Stimulated activated CD8-positive, alpha-beta memory T cell treated with anti-CD3 and anti-CD28 coated beads, Interleukin-4, amount 100 ng/mL, for 4 hours (primary cell): ENCODE results near the gene DLG2.

Experiments
- DNase-seq, 2 donors: peaks; one replicate each; pipeline ENCODE4 v3.0.0-alpha.2; 2020; ENCODE audit warnings: low read depth in 2 of 2, low spot score in 1 of 2

DLG2 gene

GRCh38 chr11:84522331-84522730 lies 1104.8 kb downstream of the DLG2 start:
- no peak for DNase-seq

DNA sequence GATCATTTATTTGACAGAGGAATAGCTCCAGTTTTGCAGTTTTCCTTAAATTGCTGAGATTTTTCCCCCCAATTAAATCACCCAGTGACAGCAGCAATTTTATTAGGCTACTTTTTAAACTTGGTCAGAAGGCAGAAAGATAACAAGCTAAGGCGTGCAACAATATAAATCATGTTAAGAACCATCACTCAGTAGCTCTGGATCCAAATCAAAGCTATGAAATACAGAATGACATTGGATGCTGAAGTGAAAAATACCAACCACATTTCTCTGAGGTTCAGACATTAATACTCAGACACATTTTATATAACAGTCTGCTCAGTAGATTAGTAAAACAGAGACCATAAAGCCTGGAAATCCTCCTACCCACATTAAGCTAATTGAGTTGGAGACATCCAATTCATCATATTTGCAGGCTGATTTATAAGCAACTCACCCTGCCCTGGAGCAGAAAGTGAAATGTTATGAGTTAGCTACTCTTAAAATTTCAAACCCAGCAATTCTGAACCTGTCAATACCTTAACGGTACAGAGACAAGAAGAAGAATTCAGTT lies 1108.4 kb downstream of the DLG2 start:
- no peak for DNase-seq

DNA sequence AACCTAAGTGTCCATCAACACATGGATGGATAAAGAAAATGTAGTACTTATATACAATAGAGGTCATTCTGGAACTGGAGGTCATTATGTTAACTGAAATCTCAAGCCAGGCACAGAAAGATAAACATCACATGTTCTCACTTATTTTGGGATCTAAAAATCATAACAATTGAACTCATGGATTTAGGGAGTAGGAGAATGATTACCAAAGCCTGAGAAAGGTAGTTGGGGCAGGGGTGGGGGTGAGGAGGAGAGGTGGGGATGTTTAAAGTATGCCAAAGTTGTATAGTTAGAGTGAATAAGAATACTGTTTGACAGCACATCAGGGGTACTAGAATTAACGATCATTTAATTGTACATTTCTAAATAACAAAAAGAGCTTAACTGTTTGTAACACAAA lies 1112.7 kb downstream of the DLG2 start:
- DNase-seq: no peak

DNA sequence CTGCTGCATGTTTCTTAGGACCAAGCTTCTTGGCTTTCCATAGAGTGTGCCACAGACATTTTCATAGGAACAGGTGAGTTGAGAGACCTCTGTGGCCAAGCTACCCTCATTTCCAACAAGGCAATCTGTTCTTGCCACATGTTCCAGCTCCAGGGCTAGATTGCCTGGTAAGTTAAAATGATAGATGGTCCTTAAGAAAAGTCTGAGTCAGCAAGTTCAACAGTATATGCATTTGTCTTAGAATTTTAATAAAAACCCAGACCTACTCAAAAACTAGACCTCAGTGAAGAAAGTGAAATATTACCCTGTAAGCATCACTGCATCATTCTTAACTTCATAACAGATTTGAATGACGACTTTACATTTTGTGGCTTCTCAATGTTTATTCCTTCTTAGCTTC lies 1123.6 kb downstream of the DLG2 start:
- DNase-seq: no peak

DNA sequence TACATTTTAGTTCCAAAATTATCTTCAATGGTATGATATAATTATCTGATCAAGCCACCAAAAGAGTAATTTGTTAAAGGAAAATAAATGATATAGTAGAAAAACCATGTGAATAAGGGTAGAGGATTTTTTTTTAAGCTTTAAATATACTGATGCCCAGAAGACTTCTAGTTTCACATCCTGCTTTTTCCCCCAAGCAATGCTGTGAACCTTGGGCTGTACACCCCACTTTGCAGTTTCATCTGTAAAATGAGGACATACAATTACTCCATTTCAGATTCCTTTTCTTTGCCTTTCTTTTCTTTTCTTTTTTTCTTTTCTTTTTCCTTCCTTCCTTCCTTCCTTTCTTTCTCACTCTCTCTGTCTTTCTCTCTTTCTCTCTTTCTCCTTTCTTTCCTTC lies 1125.4 kb downstream of the DLG2 start:
- DNase-seq: no peak

DNA sequence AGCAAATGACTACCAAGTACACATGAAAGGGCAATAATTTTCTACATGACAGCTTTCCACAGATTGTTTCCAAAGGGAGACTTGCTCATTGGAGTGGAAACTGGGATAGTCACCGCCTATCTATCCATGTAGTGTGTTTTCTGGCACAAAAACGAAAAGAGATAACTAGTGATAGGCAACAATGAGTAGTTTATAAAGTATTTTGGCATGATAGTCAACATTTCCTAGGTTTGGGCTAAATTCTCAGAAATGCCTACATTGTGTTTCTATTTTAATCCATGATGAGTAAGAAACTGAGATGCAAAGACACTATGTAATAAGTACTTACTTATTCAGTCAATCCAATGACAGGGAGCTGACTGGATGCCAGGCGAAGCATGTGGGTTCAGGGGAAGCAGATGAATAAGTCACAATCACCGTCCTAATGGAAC lies 1129.1 kb downstream of the DLG2 start:
- DNase-seq: no peak

DNA sequence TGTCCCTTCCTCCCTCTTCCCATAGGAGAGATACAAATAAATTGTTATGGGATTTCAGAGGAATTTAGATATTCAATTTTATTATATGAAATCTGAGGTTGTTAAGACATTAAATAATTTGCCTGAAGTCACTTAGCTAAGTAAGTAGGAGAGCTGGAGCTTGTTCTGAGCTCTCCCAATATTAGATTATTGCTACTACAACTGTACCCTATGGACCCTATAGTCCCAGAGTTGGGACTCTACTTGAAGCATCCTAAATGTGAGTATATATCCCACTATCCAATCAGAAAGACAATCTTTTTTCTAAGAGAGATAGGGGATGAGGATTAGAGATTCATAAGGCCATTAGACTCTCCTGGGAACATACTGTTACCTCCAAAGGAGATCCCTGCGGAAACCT lies 1130.0 kb downstream of the DLG2 start:
- DNase-seq: no peak

- DNase-seq: no peak
These were observed 1131.0 kb downstream of the DLG2 start for GRCh38 chr11:84496122-84496521.

GRCh38 chr11:84480131-84480530 lies 1147.0 kb downstream of the DLG2 start:
- no peak for DNase-seq

GRCh38 chr11:84476581-84476980 lies 1150.6 kb downstream of the DLG2 start:
- no peak for DNase-seq

DNA sequence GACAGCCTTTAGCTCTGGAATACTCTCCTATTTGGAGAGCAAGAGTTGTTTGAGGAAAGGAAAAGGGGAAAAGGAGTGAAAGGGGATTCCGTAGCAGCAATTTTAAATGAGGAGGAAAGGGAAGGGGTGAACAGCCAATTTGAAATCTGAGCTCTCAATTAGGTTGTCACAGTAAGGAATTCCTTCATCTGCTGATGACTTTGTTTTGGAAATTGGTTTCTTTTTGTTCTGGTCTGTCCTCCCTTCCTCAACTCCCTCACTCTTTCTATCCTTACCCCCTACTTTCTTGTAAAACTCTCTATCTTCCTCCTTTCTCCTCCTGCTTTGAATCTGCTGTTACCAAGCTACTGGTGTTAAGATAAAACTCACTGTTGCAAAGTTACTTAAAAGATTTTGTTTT lies 1155.6 kb downstream of the DLG2 start:
- no peak for DNase-seq

DNA sequence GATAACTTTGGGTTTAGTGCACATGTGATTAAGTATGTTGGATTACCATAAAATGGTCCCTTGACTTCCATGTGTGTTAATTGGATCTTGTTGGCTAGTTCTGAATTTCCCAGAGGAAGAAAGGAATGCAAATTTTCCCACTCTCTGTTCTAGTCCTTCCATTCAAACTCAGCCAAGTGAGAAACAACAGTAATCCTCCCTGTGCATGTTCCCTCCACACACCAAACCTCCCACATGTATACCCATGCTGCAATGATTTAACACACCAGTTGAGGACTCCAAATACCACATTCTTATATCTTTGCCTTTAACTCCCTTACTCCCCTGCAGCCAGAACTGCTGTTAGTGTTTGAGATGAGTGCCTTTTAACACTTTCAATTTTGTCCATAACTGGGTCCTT lies 1158.9 kb downstream of the DLG2 start:
- no peak for DNase-seq

GRCh38 chr11:84465040-84465439 lies 1162.1 kb downstream of the DLG2 start:
- no peak for DNase-seq

DNA sequence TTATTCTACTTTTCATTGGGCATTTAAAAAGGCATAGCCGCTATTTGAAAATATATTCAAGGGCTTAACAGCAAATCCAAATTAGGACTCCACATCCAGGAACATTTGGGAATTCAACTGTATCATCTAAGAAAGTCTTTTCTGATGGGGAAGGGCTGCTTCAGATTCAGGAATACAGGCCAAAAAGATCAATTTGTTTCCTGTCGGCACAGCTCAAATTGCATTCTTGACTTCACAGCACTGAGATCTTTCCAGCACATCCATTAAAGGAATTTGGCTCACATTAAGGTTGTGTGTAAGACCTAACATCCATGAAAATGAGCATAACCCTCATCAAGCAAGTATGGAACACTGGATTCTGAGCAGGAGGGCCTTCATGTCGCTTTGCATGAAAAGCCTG lies 1171.5 kb downstream of the DLG2 start:
- DNase-seq: no peak

DNA sequence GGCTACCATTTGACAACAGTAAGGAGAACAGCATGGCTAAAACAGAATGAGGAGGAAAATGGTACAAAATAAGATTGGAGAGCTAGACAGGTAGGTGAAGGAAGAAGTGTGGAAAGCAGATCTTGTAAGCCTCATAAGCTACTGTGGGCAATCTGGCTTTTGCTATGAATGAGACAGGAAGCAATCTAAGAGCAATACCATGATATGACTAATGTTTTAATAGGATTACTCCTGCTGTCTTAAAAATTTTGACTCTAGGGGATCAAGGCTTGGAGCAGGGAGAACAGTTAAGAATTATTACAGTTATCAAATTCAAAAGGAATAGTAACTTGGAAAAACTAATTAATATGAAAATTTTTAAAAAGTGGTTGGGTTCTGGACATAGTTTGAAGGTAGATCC lies 1174.9 kb downstream of the DLG2 start:
- no peak for DNase-seq

- DNase-seq: no peak
These were observed 1188.6 kb downstream of the DLG2 start for GRCh38 chr11:84438565-84438964.

DNA sequence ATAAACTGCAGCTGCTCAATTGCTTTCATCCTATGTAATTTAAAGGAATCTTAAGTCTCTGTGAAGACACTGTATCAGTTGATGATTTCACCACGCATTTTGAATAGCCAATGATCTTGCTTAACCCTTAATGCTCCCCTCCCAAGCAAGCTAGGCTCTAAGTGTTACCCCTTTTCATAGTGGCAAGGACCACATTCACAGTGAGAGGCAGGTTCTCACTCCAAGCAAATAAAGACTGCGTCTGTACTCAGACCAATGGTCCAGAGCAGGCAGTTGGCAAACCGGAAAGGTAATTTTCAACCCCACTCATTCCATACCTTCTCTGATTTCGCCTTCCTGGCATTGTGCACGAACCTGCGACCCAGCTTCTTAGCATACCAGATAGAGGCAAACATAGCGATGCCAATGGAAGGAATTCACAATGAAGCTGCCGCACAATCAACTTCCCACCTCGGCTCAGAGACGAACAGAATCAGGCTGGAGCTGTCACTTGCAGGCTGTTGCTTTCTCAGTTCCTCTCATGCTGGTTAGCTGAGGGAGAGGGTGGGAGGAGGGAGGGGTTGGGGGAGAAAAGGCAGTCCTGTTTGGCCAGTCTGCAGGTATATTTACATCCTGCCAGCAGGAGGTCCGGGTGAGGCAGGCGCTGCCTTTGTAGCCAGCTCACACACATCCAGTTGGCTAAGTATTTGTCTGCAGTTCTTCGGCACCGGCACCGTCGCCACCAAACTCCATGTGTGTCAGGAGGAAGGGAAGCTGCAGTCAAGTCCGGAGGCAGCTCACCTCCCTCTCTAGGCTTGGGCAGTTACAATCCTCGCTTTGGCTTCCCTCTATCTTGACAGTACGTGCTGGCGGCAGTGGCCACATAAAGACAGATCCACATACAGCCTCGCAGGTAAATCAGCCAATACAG lies 1189.8 kb downstream of the DLG2 start:
- DNase-seq: no peak

GRCh38 chr11:84430661-84431060 lies 1196.5 kb downstream of the DLG2 start:
- DNase-seq: no peak

DNA sequence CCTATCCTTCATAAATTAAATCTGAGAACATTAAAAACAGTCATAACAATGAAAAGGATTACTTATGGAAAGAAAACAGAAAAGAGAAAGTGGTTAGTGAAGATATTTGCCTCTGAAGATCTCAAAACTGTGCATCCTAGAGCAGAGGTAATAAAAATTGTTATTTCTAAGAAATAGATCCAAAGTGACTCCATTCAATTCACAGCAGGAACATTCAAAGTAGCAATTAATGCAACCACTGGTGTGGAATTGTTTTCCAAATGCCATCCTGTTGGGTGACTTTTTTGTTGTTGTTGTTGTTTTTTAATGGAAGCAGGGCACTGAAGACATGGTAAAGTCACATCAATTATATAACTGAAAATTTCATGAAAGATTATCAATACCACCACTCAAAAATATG lies 1201.5 kb downstream of the DLG2 start:
- DNase-seq: no peak

- no peak for DNase-seq
These were observed 1206.9 kb downstream of the DLG2 start for GRCh38 chr11:84420271-84420670.

GRCh38 chr11:84419616-84420015 lies 1207.5 kb downstream of the DLG2 start:
- DNase-seq: no peak

DNA sequence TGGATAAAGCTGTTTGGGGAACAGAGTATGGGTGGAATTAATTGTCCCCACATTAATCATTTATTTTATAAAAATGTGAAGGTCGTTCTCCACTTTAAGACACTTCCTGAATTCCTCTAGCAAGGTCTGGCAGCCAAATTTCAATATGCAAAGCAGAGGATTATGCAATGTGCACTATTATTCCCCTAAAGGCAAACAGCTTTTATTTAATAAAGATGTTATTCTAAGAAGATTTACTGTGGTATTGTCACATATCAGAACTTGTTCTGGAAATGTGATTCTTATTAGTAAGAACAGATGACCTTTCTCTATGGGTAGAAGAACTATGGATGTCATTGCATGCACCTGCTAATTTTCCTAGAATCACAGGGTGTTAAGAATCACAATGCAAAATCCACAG lies 1212.2 kb downstream of the DLG2 start:
- DNase-seq: no peak

DNA sequence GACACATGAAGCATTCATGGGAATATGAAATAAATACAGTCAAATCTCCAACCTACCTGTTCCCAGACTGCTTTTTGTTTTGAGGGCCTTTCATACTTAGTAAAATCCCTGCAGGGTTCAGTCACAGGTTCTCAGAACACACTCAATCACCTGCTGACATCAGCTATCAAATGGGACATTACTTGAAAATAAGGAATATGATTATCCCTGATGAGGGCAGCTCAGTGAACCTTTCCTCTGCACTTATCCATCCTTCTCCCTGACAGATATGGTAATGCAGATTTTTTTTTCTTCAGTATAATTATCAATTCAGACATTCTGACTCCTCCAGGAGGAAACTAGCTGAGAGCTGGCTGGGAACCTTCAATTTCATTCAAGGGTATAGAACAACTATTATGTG lies 1213.6 kb downstream of the DLG2 start:
- DNase-seq: no peak
